SK-N-MC (cell line): ENCODE measurements around the gene MOB3B.

Experiments used
- EZH2 ChIP-seq: fragments of 200-600 bp; sonication (generic); IDR thresholded peaks from one replicate; pipeline ENCODE4 v1.6.1; 2017; ENCODE audit warnings: antibody characterized with exemption
- POLR2AphosphoS5 ChIP-seq: IDR thresholded peaks from 2 replicates; pipeline ENCODE4 v1.6.1; 2012; ENCODE audit warnings: mild to moderate bottlenecking, low read depth, low read length, borderline replicate concordance

DNA sequence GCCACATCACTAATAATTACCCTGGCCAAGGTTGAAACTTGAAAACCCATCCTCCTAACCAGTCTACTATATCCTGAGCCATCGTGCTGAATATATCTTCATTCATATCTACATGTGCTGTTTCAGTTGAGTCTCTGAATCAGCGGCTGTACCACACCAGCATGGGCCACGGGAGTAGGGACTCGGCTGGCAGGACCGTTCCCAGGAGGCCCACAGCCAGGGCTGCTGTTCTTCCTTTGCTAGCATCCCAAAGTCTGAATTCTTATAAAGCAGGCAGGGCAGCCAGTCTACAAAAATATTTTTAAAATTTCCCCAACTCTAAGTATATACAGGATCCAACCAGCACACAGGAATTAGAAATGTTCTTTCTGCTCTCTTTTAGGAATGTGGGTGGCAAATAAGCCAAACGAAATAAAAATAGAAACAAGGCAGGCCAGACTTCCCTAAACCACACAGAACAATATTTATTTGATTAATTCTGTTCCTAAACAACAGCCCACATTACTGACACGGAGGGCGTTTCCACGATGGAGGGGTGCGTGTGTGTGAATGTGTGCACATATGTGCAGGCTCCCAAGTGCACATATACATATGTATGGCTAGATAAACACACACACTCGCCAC is 189.8 kb downstream of the MOB3B start:
- TF ChIP-seq POLR2AphosphoS5 (no peak), EZH2 (no peak)
